Amniotic stem cell (primary cell): Measurements from ENCODE around the gene ILDR1.
"Not testable (repeated sequence)": the region's sequence is repeated elsewhere in the genome, so short reads cannot be mapped to it uniquely, and the experiment has no call there.

Experiments used
- DNase-seq: peaks from one replicate; lab custom pipeline; 2025; lab: John Stamatoyannopoulos, UW

ILDR1 gene

GRCh38 chr3:121942116-121942786, 79.8 kb downstream of the ILDR1 start:
- no peak for DNase-seq

DNA sequence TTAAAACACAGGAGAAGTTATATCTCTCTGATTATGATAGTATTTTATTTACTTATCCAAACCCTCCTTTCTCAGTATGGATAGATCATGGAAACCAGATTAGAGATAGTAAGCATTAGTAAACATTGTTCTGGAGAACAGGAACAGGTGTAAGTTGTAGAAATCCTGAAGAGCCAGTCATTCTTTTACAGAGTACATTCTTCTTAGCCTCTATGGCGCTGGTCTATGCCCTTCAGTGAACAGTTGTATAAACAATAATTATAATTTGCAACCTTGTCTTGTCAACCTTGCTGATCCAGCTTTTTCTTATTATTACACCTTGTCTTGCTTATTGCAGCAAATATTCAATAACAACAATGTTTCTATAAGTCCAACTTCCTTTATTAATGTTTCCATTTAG, 80.5 kb downstream of the ILDR1 start:
- no peak for DNase-seq

DNA sequence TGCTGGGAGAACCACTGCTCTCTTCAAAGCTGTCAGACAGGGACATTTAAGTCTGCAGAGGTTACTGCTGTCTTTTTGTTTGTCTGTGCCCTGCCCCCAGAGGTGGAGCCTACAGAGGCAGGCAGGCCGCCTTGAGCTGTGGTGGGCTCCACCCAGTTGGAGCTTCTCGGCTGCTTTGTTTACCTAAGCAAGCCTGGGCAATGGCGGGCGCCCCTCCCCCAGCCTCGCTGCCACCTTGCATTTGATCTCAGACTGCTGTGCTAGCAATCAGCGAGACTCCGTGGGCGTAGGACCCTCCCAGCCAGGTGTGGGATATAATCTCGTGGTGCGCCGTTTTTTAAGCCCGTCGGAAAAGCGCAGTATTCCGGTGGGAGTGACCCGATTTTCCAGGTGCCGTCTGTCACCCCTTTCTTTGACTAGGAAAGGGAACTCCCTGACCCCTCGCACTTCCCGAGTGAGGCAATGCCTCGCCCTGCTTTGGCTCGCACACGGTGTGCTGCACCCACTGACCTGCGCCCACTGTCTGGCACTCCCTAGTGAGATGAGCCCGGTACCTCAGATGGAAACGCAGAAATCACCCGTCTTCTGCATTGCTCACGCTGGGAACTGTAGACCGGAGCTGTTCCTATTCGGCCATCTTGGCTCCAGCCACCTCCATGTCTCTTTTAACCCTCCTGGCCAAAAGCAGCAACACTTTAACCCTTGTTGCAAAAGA, 83.7 kb downstream of the ILDR1 start:
- not testable (repeated sequence) for DNase-seq
